ENCODE results near the gene SLC36A1. TPM values are rescaled to one million over a fixed set of nuclear protein-coding genes. Genes with fewer than 3 reads are reported as not detected.

Gene SLC36A1
- total RNA-seq, 1 experiment from 2014 or later: 15.0 TPM

- H4K5ac ChIP-seq (ENCODE audit: insufficient read length, low read depth, low read length): no peak overlapping the region
- no peak overlapping the region for H4K91ac ChIP-seq (ENCODE audit: insufficient read length, low read depth, low read length)
- H3K27ac ChIP-seq (ENCODE audit: insufficient read length, low read depth, low read length): no peak overlapping the region
- Mint-ChIP-seq H3K9me3 (no peaks in the 10 kb centered on the region), H3K4me1 (no peaks in the 10 kb centered on the region), H3K36me3 (ENCODE audit: insufficient read depth in 1 of 3, low read depth in 3 of 3) (peaks cover 1 to 20% (median 19%) of the 10 kb centered on the region in 3 experiments; a peak in 5 of 7 replicates), H3K27me3 (ENCODE audit: low read depth) (no peaks in the 10 kb centered on the region), H3K4me3 (no peak overlapping the region), H3K27ac (no peak overlapping the region)
- no peak overlapping the region for H3K23ac ChIP-seq (ENCODE audit: insufficient read length, low read depth, low read length)
- no CpG with 5 or more reads among the region's 3 CpGs for WGBS (ENCODE audit: extremely low coverage, insufficient read length, low lambda C conversion rate)
- H3K4ac ChIP-seq (ENCODE audit: low read depth, low read length): no peak overlapping the region
- no peak overlapping the region for H3K4me2 ChIP-seq (ENCODE audit: insufficient read depth, insufficient read length, low read length)
- DNase-seq: no peak
- no peaks in the 10 kb centered on the region for H4K20me1 ChIP-seq (ENCODE audit: control insufficient read depth, insufficient read depth, insufficient read length)
- H3K18ac ChIP-seq (ENCODE audit: insufficient read length, low read depth, low read length): no peak overlapping the region
- H2BK15ac ChIP-seq (ENCODE audit: low read depth, low read length): no peak overlapping the region
- no peaks in the 10 kb centered on the region for H3K79me1 ChIP-seq (ENCODE audit: insufficient read depth, low read depth, low read length, poor library complexity, severe bottlenecking)
- H2AFZ ChIP-seq (ENCODE audit: low read length): no peak overlapping the region
- H2BK12ac ChIP-seq (ENCODE audit: insufficient read length, low read depth, low read length): no peak overlapping the region
- TF ChIP-seq CTCF (conservative IDR thresholded peaks at IDR 0.05): no peak
- H4K8ac ChIP-seq (replicated peaks; ENCODE audit: insufficient read length, low read depth, low read length): no peak overlapping the region
- H2BK120ac ChIP-seq (ENCODE audit: low read depth, low read length, poor library complexity, severe bottlenecking): no peak overlapping the region
- H3K56ac ChIP-seq (ENCODE audit: insufficient read length, low read depth, low read length): no peak overlapping the region
- H3K4me1 ChIP-seq (ENCODE audit: insufficient read depth, low read length): no peaks in the 10 kb centered on the region
- H3K79me2 ChIP-seq (ENCODE audit: insufficient read depth, low read length): no peaks in the 10 kb centered on the region; the same call in 1 of the 2 replicates
- no peaks in the 10 kb centered on the region for H3K9me3 ChIP-seq (ENCODE audit: control insufficient read depth, low read depth, low read length)
- H3K14ac ChIP-seq (ENCODE audit: insufficient read depth, low read length): no peak overlapping the region
- H3T11ph ChIP-seq (ENCODE audit: low read length): no peak overlapping the region
- no peaks in the 10 kb centered on the region; the same call in 1 of the 2 replicates for H3K27me3 ChIP-seq (ENCODE audit: insufficient read depth, low read length)
- H2BK20ac ChIP-seq (ENCODE audit: low read depth, low read length, poor library complexity, severe bottlenecking): no peak overlapping the region
- no peak overlapping the region for H3K9ac ChIP-seq (ENCODE audit: extremely low read depth, insufficient read length, low read length)
- no peak overlapping the region for H2AK5ac ChIP-seq (ENCODE audit: insufficient read length, low read length)
- H2BK5ac ChIP-seq (ENCODE audit: insufficient read length, low read length): no peak overlapping the region
- no peaks in the 10 kb centered on the region for H3K23me2 ChIP-seq (ENCODE audit: insufficient read length, low read depth, low read length, poor library complexity, severe bottlenecking)
Observed at GRCh38 chr5:151461312-151461711, 13.9 kb downstream of the SLC36A1 start.

Measured in H9 (cell line).